Vagina (tissue), 2 donors: ENCODE results near the gene SRP19.

ENCODE experiments used
- CTCF ChIP-seq, 3 experiments: fragments of 450-650 bp in 2 of 3; fragments of 200-600 bp in 1 of 3; sonication (generic) in 1 of 3; IDR thresholded peaks; one replicate each; pipeline ENCODE4 v1.5.1; 2017 to 2019; ENCODE audit warnings: antibody characterized with exemption in 3 of 3, mild to moderate bottlenecking in 2 of 3, moderate library complexity in 2 of 3
- POLR2A ChIP-seq, 2 donors: fragments of 450-650 bp; IDR thresholded peaks; one replicate each; pipeline ENCODE4 v1.6.1; 2017; ENCODE audit warnings: antibody characterized with exemption in 2 of 2, mild to moderate bottlenecking in 2 of 2, moderate library complexity in 2 of 2
- POLR2AphosphoS5 ChIP-seq, 2 donors: sonication (generic); formaldehyde crosslinking; IDR thresholded peaks; one replicate each; pipeline ENCODE4 v1.9.0; 2017; ENCODE audit warnings: antibody characterized with exemption in 2 of 2, mild to moderate bottlenecking in 2 of 2, low read depth in 1 of 2; ENCODE audit not compliant: insufficient read depth in 1 of 2

- TF ChIP-seq POLR2AphosphoS5 (IDR thresholded peaks at IDR 0.05; ENCODE audit: insufficient read depth in 1 of 2, low read depth in 1 of 2) (no peak), CTCF (IDR thresholded peaks at IDR 0.05) (no peak), POLR2A (IDR thresholded peaks at IDR 0.05) (no peak)
These were observed 38.6 kb upstream of the SRP19 start for GRCh38 chr5:112822456-112822855.
